ENCODE data around the gene CDH11.

CDH11 gene

GRCh38 chr16:65070831-65071432, 50.9 kb downstream of the CDH11 start:
- no peak for DNase-seq (ENCODE audit: low read depth)

DNA sequence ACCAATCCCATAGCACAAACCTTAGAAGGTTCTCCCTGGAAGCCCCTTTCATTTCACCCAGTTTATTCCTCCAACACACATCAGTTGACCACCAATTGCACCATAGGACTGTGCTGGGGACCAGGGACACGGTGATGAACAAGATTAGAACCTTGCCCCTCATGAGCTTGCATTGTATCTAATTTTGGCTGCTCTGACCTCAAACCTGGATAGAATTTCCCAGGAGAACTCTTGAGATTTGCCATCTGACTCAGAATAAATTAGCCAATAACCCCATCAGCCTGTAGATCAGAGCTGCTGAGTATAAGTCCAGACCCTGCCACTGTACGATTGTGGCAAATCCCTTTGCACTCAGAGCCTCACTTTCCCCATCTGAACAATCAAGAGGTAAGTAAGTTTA, 52.1 kb downstream of the CDH11 start:
- DNase-seq (ENCODE audit: low read depth), result no peak

GRCh38 chr16:65069065-65069464, 52.8 kb downstream of the CDH11 start:
- DNase-seq (ENCODE audit: low read depth), result no peak

GRCh38 chr16:65068151-65068740, 53.6 kb downstream of the CDH11 start:
- DNase-seq (ENCODE audit: low read depth), result no peak

GRCh38 chr16:65066651-65067050, 55.2 kb downstream of the CDH11 start:
- no peak for DNase-seq (ENCODE audit: low read depth)

DNA sequence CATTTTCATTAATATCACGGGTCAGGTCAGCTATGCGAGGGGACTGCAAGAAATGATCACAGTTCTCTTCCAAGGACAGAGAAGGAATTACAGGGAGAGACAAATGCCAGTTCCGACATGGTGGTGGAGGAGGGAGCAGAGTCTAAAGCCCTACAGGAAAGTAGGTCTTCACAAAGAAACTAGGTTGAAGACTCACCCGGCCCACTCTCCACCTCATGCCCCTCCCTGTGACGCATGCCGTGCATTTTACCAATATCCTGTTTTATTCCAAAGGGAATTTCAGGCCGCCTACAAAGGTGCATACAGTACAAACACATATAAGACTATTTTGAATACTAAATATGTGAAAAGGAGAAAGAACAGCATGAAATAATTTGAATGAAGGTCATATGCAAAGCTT, 56.8 kb downstream of the CDH11 start:
- DNase-seq (ENCODE audit: low read depth), result no peak

GRCh38 chr16:65064131-65064530, 57.7 kb downstream of the CDH11 start:
- no peak for DNase-seq (ENCODE audit: low read depth)

DNA sequence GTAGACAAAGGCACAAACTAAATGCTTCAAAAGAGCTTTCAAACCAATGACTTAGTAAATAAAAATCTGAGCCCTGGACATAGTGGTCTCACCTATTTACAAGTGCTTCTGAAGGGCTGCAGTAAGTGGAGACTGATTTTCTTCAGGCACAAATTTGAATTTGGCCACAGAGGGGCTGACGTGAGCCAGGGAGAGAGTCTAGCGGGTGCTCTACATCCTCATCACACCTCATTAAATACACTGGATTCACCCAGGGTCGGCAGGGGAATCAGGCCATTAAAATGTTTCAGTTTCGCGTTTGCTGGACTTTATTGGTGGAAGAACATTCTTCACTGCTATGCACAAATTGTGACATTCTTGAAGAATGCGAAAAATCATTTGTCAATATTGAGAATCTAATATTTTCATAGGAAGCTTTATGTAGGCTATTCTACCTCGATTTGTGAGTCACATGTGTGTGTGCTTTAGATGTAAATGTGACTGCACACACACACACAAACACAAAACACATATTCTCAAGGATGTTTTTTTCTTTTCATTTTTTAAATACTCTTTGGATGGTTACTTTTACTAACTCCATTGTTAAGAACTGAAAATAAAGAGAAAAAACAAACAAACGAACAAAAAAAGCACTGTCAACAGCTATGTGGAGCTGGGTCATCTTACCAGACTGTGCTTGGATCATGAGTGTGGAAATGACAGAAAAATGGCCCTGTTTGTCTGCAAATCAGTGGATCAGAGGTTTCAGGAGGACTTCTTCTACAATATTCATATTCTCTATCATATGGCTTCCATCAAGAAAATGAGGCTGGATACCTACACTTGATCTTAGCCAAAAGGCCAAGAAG, 58.9 kb downstream of the CDH11 start:
- DNase-seq (ENCODE audit: low read depth), result no peak

GRCh38 chr16:65061935-65062518, 59.8 kb downstream of the CDH11 start:
- no peak for DNase-seq (ENCODE audit: low read depth)

- no peak for DNase-seq (ENCODE audit: low read depth)
Observed at GRCh38 chr16:65061263-65061662, 60.6 kb downstream of the CDH11 start.

DNA sequence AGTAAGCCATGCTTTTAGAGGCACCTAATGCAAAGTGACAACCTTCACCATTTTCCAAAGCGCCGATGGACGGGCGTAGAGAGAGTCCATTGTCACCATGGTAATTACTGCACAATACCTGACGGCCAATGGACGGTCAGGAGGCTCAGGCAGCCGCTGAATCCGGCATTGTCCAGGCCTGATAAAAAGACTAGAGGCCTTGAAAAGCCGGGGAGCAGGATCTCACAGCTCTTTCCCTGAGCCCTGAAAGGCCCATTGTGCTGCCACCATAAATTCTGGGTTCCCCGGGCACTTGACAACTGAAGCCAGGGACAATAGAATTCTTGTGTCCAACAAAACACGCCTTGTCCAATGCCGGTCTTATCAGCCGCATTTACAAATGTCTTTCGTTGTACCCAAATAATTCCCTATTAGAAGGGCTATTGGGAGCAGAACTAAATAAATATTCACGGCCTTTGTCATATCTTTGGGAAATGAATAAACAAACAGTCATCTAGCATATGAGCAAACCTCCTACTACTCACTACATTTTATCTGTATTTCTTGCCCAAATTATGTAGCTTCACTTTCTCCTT, 62.4 kb downstream of the CDH11 start:
- no peak for DNase-seq (ENCODE audit: low read depth)

DNA sequence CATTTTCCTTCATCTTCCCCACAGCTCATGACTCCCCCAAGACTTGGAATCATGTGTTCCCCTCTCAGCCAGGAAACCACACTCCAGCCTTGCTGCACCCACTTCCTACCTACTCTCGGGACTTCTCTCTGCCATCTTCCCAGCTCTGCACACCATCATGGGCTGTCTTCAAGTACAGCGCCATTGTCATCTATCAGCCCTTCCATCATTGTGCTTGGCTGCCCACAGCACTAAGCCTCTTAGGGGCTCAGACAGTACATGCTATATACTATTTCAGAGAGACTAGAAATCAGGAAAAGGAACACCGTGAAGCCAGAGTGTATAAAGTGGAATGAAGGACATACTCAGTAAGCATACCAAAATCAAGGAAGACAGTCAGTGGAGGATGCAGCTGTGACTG, 64.7 kb downstream of the CDH11 start:
- no peak for DNase-seq (ENCODE audit: low read depth)

GRCh38 chr16:65054457-65054856, 67.4 kb downstream of the CDH11 start:
- DNase-seq (ENCODE audit: low read depth), result no peak

DNA sequence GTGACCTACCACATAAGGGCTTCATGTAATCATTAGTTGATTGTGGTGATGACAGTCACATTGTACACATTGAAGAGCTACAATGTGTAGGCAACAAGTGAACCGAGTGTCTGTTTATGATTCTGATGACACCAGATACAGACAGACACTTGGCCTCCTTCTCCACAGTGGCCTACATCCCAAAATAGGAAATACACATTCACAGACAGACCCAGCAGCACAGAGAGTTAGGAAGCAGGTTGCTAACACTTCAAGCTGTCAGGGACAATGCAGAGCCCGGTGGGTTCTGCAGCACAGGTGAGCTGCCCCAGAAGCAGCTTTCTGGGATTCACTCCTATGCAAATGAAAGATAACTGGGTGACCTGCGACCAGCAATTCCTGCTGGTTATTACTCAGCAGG, 72.2 kb downstream of the CDH11 start:
- DNase-seq (ENCODE audit: low read depth), result no peak

DNA sequence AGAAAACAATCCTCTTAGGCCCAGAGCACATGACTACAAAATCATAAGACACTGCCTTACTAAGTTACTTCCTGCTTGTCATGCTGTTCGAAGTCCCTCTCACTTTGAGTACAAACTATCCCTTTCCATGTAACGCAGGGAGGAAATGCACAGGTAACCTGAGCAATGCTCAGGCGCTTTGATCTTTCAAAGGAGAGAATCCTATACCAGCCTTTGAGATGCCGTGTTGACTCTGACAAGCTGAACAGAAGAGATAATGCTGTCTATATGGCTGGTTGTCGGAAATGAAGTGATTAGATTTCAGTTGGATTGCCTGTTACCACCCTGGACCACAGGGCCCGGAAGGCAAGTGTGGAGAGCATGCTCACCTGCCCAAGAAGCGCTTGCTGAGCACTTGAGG, 75.9 kb downstream of the CDH11 start:
- DNase-seq (ENCODE audit: low read depth), result no peak

- no peak for DNase-seq (ENCODE audit: low read depth)
Observed at GRCh38 chr16:65044873-65045272, 77.0 kb downstream of the CDH11 start.

GRCh38 chr16:65044026-65044425, 77.8 kb downstream of the CDH11 start:
- no peak for DNase-seq (ENCODE audit: low read depth)

DNA sequence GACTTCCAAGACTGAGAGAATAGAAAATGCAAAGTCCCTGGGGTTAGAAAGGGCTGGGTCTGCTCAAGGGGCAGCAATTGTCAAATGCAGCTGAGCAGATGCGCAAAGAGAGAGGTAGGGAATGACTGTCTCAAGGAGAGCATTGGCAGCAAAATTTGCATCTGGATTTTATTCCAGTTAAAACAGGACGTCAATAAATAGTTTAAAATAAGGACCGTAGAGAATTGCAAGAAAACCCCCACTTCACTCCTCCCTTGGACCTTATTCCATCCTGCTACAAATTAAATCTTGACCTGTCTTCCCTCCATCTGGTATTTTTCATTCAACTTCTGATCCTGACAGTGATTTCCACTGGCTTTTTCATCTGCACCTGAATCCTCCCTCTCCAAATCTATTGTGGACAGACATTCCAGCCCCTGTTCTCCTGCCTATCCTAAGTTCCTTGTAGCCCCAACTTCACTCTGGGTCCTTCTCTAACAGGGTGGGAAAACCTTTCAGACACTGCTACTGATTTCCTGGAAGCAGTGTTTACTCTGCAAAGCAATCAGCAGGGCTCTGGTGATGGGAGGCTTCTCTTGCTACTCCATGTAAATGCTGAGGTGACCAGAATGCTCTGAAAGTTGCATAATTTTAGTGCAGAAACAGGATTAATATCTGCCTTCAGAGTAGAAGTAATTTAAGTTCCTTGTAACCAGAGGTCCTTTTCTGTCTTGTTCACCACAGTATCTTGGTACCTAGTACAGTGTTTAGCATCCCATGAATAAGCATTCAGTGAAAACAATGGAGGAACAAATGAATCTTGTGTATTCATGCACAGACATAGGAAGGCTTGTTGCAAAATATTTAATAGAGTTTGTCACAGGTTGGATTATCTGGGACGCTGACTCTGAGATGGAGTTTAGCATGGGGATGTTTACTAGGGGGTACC, 79.2 kb downstream of the CDH11 start:
- DNase-seq (ENCODE audit: low read depth), result no peak

DNA sequence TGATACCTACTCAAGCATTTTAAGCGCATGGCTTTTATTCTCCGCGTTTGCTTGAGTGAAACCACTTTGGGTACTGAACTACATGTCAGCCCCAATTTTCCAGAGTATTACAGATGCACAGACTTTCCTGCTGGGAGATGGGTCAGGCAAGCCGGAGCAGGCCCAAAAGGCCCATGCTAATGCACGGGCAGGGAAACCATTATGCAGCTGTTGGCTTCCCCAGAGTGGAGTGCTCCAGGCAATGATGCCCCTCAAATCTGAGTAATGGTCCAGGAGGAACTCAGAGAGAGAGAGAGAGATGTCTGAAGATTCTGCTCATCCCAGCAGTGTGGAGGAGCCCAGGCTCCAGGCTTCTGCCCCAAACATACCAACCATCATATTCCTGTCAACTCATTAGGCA, 80.2 kb downstream of the CDH11 start:
- DNase-seq (ENCODE audit: low read depth), result no peak

GRCh38 chr16:65038100-65038499, 83.8 kb downstream of the CDH11 start:
- no peak for DNase-seq (ENCODE audit: low read depth)

DNA sequence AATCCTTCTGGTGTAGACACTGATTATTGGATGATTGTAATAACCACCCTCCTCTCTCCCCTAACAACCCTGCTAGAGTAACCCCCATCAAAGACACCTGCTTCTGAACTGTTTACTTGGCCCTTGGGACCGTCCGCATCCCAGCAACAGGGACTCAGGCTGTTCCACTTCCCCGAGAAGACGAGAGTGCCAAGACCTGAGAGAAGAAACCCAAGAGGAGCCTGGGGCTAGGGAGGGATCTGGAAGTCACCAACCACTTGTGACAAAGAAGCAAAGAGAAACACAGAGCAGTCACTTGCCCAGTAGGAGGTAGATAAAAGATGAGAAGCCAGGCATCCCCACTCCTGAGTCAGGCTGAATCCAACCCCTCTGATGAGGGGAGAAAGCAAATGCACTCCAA, 84.3 kb downstream of the CDH11 start:
- no peak for DNase-seq (ENCODE audit: low read depth)

GRCh38 chr16:65034915-65035314, 86.9 kb downstream of the CDH11 start:
- DNase-seq (ENCODE audit: low read depth), result no peak
